ENCODE results near the gene KRT34.
"Not testable (repeated sequence)": the region's sequence is repeated elsewhere in the genome, so short reads cannot be mapped to it uniquely, and the experiment has no call there.

The KRT34 gene

DNA sequence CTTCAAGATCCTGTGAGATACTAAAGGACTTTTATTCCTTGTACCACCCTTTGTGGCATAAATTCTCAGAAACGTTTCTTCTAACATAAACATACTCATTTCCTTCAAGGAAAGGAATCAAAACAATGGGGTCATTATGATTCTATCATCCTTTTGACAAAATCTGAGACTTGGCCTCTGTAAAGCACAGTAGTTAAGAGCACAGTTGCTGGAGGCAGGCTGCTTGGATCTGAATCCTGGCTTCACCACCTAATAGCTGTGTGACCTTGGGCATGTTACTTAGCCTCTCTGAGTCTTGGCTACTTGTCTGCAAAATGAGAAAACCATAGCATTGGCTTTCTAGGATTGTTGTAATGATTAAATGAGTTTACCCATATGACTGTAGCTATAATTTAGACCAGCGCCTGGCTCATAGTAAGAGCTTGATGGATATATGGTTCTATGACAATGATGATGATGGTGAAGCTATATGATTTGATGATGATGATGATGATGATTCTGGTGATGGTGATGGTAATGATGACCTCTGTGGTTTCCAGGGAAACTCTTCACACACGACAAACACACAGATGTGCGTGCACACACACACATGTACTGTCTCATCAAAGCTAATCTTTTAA is 21.4 kb upstream of the KRT34 start:
- DNase-seq, result no peak

DNA sequence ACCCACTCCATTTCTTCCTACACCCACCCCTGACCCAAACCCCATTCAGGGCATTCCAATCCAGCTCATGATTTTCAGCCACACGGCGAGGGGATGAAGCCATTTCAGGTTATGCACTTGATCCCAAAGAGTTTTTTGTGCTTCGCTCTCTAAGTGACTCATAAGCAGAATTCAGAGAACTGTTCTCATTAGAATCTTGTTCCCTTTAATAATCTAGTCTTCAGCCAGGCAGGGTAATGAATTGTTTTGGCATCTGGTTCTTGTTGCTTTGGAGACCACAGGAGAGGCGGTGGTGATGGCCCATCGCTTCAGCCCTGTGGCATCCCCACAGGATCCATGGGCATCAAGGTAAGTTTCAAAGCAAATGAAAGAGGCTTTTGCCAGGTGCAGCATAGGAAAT is 20.1 kb upstream of the KRT34 start:
- DNase-seq, result no peak

DNA sequence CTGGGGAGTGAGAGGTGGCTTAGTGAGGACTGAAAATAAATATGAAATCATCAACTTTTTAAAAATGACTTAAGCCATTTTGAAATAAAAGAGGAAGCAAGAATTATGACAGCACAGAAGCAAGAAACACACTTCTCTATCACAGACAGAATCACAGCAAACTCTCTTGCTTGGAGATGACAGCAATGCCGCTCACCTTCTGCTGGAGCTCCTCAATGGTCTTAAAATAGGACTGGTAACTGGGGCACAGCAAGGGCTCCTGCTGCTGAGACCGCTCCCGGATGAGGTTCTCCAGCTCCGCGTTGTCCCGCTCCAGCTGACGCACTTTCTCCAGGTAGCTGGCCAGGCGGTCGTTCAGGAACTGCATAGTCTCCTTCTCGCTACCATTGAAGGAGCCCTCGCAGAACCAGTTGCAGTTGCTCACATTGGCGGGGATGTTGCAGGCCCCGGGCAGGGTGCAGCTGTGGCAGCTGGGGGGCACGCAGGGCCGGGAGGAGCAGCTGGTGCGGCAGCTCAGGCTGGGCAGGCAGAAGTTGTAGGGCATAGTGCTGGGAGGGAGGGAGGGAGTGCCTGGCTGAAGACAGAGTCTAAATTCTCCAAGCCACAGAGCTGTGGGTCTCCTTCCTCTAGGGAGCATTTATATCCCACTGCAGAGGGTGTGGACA is 15.0 kb upstream of the KRT34 start, which contains the start of gene KRT31:
KRT31 (minus strand) TSS at position 613 of the 665 bp plus-strand sequence; CDS start at position 544, 69 bp downstream.
- no peak for DNase-seq

- no peak for DNase-seq
Observed at GRCh38 chr17:41396340-41396739, 14.2 kb upstream of the KRT34 start.

- DNase-seq, result no peak
Observed at GRCh38 chr17:41395611-41396010, 13.5 kb upstream of the KRT34 start.

DNA sequence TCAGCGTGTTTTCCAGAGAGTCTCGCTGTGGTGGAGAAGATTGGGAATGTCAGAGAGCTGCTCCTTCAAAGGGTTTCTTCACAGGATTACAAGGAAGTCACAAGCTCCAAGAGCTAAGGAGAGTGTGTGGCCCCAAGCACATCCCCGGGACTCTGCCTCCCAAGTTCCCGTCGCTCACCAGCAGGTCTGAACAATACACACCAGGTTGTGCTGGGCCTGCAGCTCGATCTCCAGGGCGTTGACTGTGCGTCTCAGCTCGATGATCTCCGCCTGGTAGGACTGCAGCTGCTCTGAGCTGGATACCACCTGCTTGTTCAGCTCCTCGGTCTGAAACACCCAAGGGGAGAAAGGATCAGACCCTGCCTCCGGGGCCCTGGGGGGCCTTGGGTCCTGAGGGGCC is 12.9 kb upstream of the KRT34 start:
- DNase-seq, result not testable (repeated sequence)

DNA sequence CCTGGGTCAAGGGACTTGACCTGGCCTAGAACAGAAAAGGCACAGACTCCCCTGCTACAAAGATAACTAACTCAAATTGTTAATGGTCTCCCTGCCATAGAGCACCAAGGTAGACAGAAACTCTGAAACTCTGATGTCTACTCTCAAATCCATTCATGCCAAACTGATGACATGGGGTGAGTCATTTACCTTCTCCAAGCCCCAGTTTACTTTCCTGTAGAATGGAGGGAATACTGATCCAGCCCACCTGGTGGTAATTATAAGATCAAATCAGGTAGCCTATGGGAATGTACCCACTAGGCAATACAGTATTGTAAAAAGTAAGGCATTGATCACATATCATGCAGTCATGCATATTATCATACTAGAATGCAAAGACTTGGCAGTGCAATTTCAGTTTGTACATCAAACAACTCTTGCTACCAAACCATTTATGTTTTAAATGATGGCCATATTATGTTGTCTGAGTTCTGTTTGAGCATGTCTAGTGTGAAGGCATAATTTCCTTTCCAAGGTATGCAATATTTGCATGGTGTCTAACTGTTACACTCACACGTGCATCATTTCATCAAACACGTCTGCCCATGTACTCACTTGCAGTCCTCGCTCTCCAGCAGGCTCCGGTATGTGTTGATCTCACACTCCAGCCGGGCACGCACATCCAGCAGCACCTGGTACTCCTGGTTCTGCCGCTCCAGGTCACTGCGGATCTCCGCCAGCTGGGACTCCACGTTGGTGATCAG is 12.3 kb upstream of the KRT34 start:
- DNase-seq, result no peak

DNA sequence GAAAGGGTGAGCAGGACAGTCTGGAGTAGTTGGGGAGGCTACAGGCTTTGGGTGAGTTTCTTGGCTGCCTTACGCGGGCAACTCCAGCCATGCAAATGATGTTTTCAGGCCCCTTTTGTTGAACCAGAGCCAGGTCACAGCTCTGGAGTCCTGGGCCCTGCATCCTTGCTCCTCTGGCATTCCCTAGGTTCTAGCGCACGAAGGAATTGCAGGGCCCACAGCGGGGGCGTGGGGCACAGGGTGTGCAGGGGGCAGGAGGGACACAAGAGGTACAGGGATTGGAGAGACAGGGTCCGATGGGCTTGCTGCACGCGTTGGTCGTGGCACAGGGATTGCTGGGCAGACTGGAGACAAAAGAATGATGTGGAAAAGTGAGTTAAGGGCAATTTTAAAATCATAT is 11.7 kb upstream of the KRT34 start:
- no peak for DNase-seq

DNA sequence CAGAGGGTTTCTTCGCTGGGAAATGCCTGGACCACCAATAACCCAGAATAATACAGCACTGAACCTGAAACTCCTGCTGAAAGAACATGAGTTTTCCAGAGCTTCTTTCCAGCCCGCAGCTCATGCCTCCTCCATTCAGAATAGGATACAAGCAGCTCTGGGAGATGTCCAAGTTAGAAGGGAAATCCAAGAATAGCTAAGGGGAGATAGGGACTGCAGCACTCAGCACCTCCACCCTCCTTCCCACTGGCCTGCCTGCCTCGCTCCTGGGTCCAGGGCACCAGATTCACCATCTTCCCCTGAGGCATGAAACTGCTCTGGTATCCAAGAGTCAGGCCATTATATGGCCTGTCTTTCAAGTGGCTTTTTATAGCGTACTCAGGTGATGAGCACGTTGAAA is 11.2 kb upstream of the KRT34 start:
- DNase-seq, result no peak

DNA sequence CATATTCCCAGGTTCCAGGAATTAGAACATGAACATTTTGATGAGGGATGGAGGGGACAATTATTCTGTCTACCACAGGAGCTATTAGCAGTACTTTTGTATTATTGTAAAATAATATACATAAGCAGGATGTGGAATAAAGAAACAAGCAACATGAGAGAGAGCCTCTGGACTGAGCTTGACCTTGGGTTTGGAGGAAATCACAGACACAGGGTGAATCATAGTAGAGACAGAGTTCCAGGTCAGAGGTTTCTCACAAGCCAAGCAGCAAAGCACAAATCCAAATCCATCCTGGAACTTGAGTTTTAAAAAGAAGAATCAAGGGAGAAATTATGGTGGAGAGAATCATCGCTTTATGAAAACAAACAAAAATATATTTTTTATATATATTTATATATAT is 10.2 kb upstream of the KRT34 start:
- DNase-seq, result no peak

GRCh38 chr17:41391535-41391934 is 9.4 kb upstream of the KRT34 start:
- no peak for DNase-seq

DNA sequence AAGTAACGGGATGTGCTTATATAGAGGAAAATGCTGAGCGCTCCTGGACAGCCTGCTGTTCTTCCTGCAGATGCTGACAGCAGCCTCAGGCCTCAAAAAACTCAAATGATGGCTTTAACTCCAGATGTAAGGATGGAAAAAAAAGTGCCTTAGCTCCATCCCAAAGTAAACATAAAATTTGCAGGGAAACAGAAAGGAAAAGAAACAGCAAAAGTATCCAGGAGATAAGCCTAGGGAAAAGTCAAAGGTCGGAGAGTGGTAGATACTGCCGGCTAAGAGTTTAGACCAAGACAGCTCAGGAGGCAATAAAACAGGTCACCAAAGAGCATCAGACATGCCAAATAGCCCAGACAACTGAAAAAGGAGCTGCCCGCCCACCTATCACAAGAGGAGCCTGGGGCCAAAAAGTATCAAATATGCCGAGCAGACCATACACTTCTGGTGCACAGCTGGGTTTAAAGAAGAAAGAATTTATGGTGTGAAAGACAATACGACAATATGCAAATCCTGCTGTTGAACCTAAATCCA is 8.4 kb upstream of the KRT34 start:
- DNase-seq, result no peak

GRCh38 chr17:41387670-41388069 is 5.6 kb upstream of the KRT34 start:
- DNase-seq, result no peak

DNA sequence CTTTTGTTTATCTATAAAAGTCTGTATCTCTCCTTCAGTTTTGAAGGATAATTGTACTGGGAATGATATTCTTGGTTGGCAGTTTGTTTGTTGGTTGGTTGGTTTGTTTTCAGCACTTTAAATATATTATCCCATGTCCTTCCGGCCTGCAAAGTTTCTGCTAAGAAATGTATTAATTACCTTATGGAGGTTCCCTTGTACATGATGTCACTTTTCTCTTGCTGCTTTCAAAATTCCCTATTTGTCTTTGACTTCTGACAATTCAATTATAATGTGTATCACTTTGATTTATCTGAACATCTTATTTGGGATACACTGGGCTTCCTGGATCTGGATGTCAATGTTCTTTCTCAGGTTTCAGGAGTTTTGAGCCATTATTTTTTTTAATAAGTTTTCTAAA is 4.1 kb upstream of the KRT34 start:
- DNase-seq, result no peak

DNA sequence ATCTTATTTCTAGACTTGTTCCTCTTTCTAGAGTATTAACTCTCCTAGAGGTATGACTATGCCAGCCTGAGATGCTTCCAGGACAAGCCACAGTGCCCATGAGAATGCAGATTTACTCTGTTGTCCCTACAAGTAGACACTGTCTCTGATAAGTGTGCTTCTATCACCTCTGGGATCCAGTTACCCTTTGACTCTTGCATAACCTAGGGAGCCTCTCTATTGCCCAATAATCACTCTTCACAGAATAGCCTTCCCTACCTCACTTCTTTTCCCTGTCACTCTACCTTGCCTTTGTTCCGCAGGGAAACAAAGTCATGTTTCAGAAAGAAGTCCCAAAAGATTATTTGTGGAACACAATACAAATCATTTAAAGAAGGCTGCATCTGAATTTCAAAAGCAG is 1.6 kb upstream of the KRT34 start:
- DNase-seq, result no peak

GRCh38 chr17:41382394-41382793 is 288 bp upstream of the KRT34 start:
- no peak for DNase-seq

GRCh38 chr17:41380091-41380490 is 2.0 kb downstream of the KRT34 start:
- DNase-seq, result not testable (repeated sequence)

GRCh38 chr17:41377546-41377945 is 4.6 kb downstream of the KRT34 start:
- no peak for DNase-seq

GRCh38 chr17:41369713-41370112 is 12.4 kb downstream of the KRT34 start, which contains the start of gene KRT33B:
TSS of gene KRT33B (minus strand) at chr17:41369813. CDS start at chr17:41369750, 63 bp downstream.
- no peak for DNase-seq

- DNase-seq, result no peak
Observed at GRCh38 chr17:41369023-41369422, 13.1 kb downstream of the KRT34 start.

- no peak for DNase-seq
Observed at GRCh38 chr17:41367426-41368075, 14.6 kb downstream of the KRT34 start.

DNA sequence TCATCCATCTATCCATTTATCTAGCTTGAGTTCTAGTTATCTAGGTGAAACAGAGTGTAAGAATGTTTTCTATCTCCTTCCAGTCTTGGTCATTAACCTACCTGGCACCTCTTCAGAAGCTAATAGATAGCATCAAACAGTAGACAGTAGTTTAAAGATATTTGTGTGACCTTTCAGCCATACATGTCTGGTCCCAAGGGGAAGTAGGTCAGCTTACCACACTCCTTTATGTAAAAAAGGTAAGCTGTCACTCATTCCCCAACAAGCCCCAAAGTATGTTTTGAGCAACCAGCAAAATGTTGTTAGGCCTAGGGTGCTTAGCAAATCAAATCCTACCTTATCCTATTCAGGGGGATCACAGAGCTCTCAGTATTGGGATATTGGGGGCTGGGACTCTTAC is 16.0 kb downstream of the KRT34 start:
- no peak for DNase-seq

GRCh38 chr17:41363881-41364280 is 18.2 kb downstream of the KRT34 start:
- DNase-seq, result no peak
